Mucosa of descending colon (tissue), 3 donors: ENCODE data around the gene PHC2. TPM values are rescaled to one million over a fixed set of nuclear protein-coding genes. Genes with fewer than 3 reads are reported as not detected.
A peak's percentile ranks its signal among the peaks of the same experiment; 100 is the strongest.
"Not testable (repeated sequence)": the region's sequence is repeated elsewhere in the genome, so short reads cannot be mapped to it uniquely, and the experiment has no call there.

Source experiments
- ATAC-seq: fragments of 200-7000 bp; cut with Tn5 transposase; one replicate; pipeline ENCODE4 v1.9.1; 2020; ENCODE audit warnings: mild to moderate bottlenecking, moderate library complexity
- DNase-seq, 3 donors: peaks; one replicate each; pipeline ENCODE4 v3.0.0-alpha.2; 2020
- H3K36me3 ChIP-seq: fragments of 200-600 bp; one replicate; pipeline ENCODE4 v1.8.0; 2021; ENCODE audit warnings: low read depth, mild to moderate bottlenecking
- H3K4me1 ChIP-seq: fragments of 200-600 bp; one replicate; pipeline ENCODE4 v1.8.0; 2021; ENCODE audit warnings: low read depth, mild to moderate bottlenecking
- H3K4me3 ChIP-seq: fragments of 200-600 bp; one replicate; pipeline ENCODE4 v1.8.0; 2021; ENCODE audit warnings: mild to moderate bottlenecking
- H3K9me3 ChIP-seq: fragments of 200-600 bp; one replicate; pipeline ENCODE4 v1.8.0; 2021; ENCODE audit warnings: mild to moderate bottlenecking
- CTCF ChIP-seq: fragments of 200-600 bp; IDR thresholded peaks from one replicate; pipeline ENCODE4 v1.8.0; 2022; ENCODE audit warnings: antibody characterized with exemption, mild to moderate bottlenecking
- intact Hi-C, 2 donors: fragments of 100-400 bp; cut with DNase I in 1 of 2; cut with micrococcal nuclease in 1 of 2; formaldehyde crosslinking; loops; one replicate each; pipeline versions ENCODE4 v1.11.0 to v1.11.1; 2022; cut with DNase I, micrococcal nuclease
- total RNA-seq, 3 donors: library from RNA; stranded (reverse); fragmentation: NEBNext Ultra II Directional in 2 of 3; extraction: Animal tissue kit (Norgen Biotek cat#: 25700) in 2 of 3; gene quantifications; one replicate each; pipeline versions ENCODE4 v1.2.1 to v1.2.4, GENCODE V29; 2021 to 2023
- donor health status: DM: no; HTN: no; CAD: no; lungs with moderate emphysema.
- donor health status: DM: no; HTN: no; CAD: no.
- donor health status: DM: no; HTN: yes; CAD: no.

Gene PHC2
- total RNA-seq, 3 donors from 2014 or later, result 49.5 to 99.0 (median 60.5) TPM

DNA sequence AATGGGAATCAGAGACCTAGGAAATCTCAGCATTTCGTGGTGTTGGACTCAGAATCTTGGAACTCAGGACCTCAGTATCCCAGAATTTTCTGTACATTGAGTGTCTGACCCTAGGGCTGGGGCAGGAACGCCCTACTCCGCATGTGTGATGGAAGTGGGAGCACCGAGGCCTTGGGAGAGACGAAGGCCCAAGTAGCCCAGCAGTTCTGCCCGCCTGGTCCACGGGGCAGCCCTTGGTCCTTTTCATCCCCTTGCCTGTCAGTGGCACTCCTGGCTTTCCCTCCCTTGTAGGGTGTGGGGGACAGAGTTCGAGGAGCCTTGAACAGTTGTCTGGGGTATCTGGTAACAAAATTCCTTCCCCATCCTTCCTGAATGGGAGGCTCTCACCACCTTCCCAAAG lies 120.2 kb downstream of the PHC2 start:
- Histone ChIP-seq H3K36me3 (no peaks in the 10 kb centered on the region), H3K4me1 (no peaks in the 10 kb centered on the region), H3K9me3 (no peaks in the 10 kb centered on the region), H3K4me3 (no peak overlapping the region)
- ATAC-seq (no peak), DNase-seq (no peak)
- no peak for TF ChIP-seq CTCF
- intact Hi-C loops, result no loop called here

DNA sequence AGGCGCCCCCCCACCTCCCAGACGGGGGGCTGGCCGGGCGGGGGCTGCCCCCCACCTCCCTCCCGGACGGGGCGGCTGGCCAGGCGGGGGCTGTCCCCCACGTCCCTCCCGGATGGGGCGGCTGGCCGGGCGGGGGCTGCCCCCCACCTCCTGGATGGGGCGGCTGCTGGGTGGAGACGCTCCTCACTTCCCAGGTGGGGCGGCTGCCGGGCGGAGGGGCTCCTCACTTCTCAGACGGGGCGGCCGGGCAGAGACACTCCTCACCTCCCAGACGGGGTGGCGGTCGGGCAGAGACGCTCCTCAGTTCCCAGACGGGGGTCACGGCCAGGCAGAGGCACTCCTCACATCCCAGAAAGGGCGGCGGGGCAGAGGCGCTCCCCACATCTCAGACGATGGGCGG lies 121.5 kb downstream of the PHC2 start:
- H3K36me3 ChIP-seq, ATAC-seq, H3K4me1 ChIP-seq, H3K9me3 ChIP-seq, H3K4me3 ChIP-seq, intact Hi-C loops, DNase-seq: not testable (repeated sequence)

DNA sequence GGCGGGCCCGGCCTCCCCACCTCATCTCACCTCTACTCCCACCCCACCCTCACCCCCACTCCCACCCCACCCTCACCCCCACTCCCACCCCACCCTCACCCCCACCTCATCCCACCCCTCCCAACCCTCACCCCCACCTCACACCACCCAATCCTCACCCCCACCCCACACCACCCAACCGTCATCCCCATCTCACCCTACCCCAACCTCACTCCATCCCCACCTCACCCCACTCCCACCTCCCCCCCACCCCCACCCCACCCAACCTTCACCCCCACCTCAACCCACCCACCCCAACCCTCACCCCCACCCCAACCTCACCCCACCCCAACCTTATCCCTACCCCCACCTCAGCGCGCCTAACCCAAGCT lies 123.4 kb downstream of the PHC2 start:
- intact Hi-C loops, result no loop called here
- ATAC-seq (no peak), DNase-seq (no peak)
- H3K4me1 ChIP-seq, result no peaks in the 10 kb centered on the region
- no peaks in the 10 kb centered on the region for H3K9me3 ChIP-seq
- no peak overlapping the region for H3K4me3 ChIP-seq
- no peak for TF ChIP-seq CTCF
- no peaks in the 10 kb centered on the region for H3K36me3 ChIP-seq

GRCh38 chr1:33306653-33307493 lies 124.0 kb downstream of the PHC2 start:
- Histone ChIP-seq H3K4me1 (no peaks in the 10 kb centered on the region), H3K4me3 (no peak overlapping the region), H3K9me3 (no peaks in the 10 kb centered on the region), H3K36me3 (no peaks in the 10 kb centered on the region)
- no peak for TF ChIP-seq CTCF
- intact Hi-C loops, result no loop called here
- DNase-seq (no peak), ATAC-seq (peak; percentile 50)

GRCh38 chr1:33305816-33306652 lies 124.9 kb downstream of the PHC2 start:
- intact Hi-C loops, result no loop called here
- no peak overlapping the region for H3K4me3 ChIP-seq
- H3K36me3 ChIP-seq, result no peaks in the 10 kb centered on the region
- no peak for TF ChIP-seq CTCF
- DNase-seq (no peak), ATAC-seq (no peak)
- H3K4me1 ChIP-seq, result no peaks in the 10 kb centered on the region
- no peaks in the 10 kb centered on the region for H3K9me3 ChIP-seq

DNA sequence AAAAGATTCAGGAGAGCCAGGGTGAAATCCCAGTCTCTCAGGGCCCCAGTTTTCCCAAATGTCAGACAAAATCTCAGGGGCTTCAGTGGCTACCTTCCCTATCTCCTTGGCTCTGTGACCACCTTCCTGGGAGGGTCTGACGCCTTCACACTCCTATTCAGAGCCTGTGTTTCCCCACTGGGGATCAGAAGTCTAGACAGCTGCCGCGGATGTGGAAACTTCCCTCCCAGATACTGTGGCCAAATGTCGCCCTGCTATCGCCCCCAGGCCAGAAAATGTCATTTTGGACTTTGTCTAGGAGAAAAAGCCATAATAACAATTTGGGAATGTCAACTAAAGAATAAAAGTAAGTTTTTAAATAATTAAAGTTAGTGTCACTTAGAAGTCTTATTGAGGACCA lies 125.9 kb downstream of the PHC2 start:
- Histone ChIP-seq H3K9me3 (no peaks in the 10 kb centered on the region), H3K36me3 (no peaks in the 10 kb centered on the region), H3K4me3 (no peak overlapping the region), H3K4me1 (no peaks in the 10 kb centered on the region)
- DNase-seq, result no peak
- TF ChIP-seq CTCF, result no peak
- no peak for ATAC-seq
- intact Hi-C loops, result no loop called here
